Measurements from ENCODE around the gene SBK3. TPM values are rescaled to one million over a fixed set of nuclear protein-coding genes. Genes with fewer than 3 reads are reported as not detected.

The SBK3 gene
- total and polyA plus RNA-seq, 4 donors: 0.11 to 0.17 TPM; not detected in 2

DNA sequence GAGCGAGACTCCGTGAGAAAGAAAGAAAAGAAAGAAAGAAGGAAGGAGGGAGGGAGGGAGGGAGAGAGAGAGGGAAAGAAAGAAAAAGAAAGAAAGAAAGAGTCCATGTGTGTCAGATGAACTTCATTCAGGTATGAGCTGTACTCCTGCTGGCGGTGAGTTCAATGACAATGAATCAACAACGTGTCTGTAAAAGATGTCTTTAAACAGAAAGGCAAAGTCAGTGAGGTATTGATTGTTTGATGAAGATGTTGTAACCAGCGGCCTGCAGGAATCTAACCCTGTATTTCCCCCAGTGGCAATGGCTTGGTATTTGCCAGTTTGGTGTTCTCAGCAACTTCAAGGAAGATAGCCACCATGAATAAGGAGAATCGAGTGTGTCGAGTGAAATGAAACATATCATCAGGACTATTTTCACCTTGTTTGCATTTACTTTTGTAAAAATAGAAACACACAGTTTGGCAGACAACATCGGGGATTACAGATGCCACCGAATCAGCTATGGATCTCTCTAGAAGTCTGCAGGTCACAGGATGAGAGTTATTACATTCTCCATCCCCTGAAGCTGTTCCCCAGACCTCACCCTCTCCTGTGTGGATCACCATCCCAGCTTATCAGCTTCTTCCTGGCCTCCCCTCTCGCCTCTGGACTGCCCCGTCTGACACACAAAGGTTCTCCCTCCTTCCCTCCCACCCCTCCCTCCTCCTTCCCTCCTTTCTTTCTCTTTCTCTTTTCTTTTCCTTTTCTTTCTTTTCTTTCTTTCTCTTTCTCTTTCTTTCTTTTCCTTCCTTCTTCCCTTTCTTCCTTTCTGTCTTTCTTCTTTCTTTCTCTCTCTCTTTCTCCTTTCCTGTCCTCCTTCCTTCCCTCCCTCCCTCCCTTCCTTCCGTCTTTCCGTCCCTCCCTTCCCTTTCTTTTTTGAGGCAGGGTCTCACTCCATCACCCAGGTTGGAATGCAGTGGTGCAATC is 8.2 kb upstream of the SBK3 start:
- WGBS (ENCODE audit: insufficient coverage): 56% methylated on average over 13 of the region's 13 CpGs
- H3K9me3 ChIP-seq (ENCODE audit: control insufficient read depth, insufficient read depth, low read length): no peaks in the 10 kb centered on the region
- no peak overlapping the region for H3K27ac ChIP-seq (ENCODE audit: low read depth, low read length)
- no peaks in the 10 kb centered on the region for H3K36me3 ChIP-seq (ENCODE audit: control insufficient read depth, insufficient read depth, low read length)
- DNase-seq (ENCODE audit: low read depth in 4 of 6, low spot score in 6 of 6): no peak
- H3K27me3 ChIP-seq (ENCODE audit: control insufficient read depth, insufficient read depth, low read length): peaks cover 8% of the 10 kb centered on the region
- peaks cover 8% of the 10 kb centered on the region for H3K4me1 ChIP-seq (ENCODE audit: control insufficient read depth, insufficient read depth, low read length)
- H3K4me3 ChIP-seq (ENCODE audit: low read depth, low read length): no peak overlapping the region

DNA sequence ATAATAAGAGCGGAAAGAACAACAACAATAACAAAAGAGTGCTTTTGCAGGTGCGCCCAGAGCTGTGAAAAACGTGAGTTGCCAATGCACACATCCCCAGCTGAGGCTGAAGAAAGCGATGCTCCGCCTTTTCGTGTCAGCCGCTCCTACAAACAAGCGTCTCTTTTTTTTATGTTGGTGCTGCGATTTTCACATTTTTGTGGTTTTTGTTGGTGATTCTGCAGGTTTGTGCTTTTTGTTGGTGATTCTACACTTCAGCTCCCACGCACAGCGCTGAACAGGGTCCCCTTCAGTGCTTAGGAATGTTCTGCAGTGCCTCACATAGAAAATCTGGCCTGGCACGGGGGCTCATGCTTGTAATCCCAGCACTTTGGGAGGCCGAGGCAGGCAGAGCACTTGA is 7.3 kb upstream of the SBK3 start:
- DNase-seq (ENCODE audit: low read depth in 4 of 6, low spot score in 6 of 6): peak in 1 of 6 donors; percentile 14

DNA sequence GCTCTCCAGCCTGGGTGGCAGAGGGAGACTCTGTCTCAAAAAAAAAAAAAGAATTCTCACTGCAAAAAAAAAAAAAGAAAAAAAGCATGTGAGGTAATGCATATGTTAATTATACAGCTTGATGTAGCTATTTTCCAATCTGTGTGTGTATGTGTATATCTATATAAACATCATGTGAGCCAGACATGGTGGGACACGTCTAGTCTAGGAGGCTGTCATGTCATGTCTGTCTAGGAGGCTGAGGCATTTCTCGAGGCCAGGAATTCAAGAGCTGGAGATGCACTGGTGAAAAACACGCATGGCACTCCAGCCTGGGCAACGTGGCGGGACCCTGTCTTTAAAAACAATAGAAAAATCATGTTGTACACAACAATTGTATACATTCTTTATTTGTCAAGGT is 6.9 kb upstream of the SBK3 start:
- no peak overlapping the region for H3K27ac ChIP-seq (ENCODE audit: low read depth, low read length)
- no peak overlapping the region for H3K4me3 ChIP-seq (ENCODE audit: low read depth, low read length)
- peaks cover 8% of the 10 kb centered on the region for H3K27me3 ChIP-seq (ENCODE audit: control insufficient read depth, insufficient read depth, low read length)
- peaks cover 8% of the 10 kb centered on the region for H3K4me1 ChIP-seq (ENCODE audit: control insufficient read depth, insufficient read depth, low read length)
- 63% methylated on average over 2 of the region's 5 CpGs for WGBS (ENCODE audit: insufficient coverage)
- H3K9me3 ChIP-seq (ENCODE audit: control insufficient read depth, insufficient read depth, low read length): no peaks in the 10 kb centered on the region
- no peaks in the 10 kb centered on the region for H3K36me3 ChIP-seq (ENCODE audit: control insufficient read depth, insufficient read depth, low read length)
- DNase-seq (ENCODE audit: low read depth in 4 of 6, low spot score in 6 of 6): no peak

More for the DNA sequence above, 7.3 kb upstream of the SBK3 start:
- Histone ChIP-seq H3K4me1 (ENCODE audit: control insufficient read depth, insufficient read depth, low read length) (peaks cover 8% of the 10 kb centered on the region), H3K4me3 (ENCODE audit: low read depth, low read length) (no peak overlapping the region), H3K9me3 (ENCODE audit: control insufficient read depth, insufficient read depth, low read length) (no peaks in the 10 kb centered on the region), H3K36me3 (ENCODE audit: control insufficient read depth, insufficient read depth, low read length) (no peaks in the 10 kb centered on the region), H3K27ac (ENCODE audit: low read depth, low read length) (no peak overlapping the region), H3K27me3 (ENCODE audit: control insufficient read depth, insufficient read depth, low read length) (peaks cover 8% of the 10 kb centered on the region)
- 48% methylated on average over 7 of the region's 13 CpGs for WGBS (ENCODE audit: insufficient coverage)

DNA sequence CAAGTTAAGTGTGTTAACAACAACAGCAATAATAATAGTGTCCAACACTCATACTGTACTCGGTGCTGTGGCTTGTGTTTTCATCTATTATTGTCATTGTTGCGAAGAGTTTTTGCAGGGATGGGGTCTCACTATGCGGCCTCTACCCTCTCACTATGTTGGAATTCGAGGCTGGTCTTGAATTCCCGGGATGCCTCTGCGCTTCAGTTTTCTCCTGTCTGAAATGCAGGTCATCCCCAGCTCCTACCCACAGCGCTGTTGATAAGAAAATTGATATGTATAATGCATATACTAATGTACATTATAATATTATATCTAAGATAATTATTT is 4.9 kb upstream of the SBK3 start:
- H3K4me3 ChIP-seq (ENCODE audit: low read depth, low read length): no peak overlapping the region
- no peaks in the 10 kb centered on the region for H3K36me3 ChIP-seq (ENCODE audit: control insufficient read depth, insufficient read depth, low read length)
- H3K27me3 ChIP-seq (ENCODE audit: control insufficient read depth, insufficient read depth, low read length): peaks cover 8% of the 10 kb centered on the region
- H3K9me3 ChIP-seq (ENCODE audit: control insufficient read depth, insufficient read depth, low read length): no peaks in the 10 kb centered on the region
- peaks cover 8% of the 10 kb centered on the region for H3K4me1 ChIP-seq (ENCODE audit: control insufficient read depth, insufficient read depth, low read length)
- no peak for DNase-seq (ENCODE audit: low read depth in 4 of 6, low spot score in 6 of 6)
- no CpG with 5 or more reads among the region's 7 CpGs for WGBS (ENCODE audit: insufficient coverage)
- no peak overlapping the region for H3K27ac ChIP-seq (ENCODE audit: low read depth, low read length)

DNA sequence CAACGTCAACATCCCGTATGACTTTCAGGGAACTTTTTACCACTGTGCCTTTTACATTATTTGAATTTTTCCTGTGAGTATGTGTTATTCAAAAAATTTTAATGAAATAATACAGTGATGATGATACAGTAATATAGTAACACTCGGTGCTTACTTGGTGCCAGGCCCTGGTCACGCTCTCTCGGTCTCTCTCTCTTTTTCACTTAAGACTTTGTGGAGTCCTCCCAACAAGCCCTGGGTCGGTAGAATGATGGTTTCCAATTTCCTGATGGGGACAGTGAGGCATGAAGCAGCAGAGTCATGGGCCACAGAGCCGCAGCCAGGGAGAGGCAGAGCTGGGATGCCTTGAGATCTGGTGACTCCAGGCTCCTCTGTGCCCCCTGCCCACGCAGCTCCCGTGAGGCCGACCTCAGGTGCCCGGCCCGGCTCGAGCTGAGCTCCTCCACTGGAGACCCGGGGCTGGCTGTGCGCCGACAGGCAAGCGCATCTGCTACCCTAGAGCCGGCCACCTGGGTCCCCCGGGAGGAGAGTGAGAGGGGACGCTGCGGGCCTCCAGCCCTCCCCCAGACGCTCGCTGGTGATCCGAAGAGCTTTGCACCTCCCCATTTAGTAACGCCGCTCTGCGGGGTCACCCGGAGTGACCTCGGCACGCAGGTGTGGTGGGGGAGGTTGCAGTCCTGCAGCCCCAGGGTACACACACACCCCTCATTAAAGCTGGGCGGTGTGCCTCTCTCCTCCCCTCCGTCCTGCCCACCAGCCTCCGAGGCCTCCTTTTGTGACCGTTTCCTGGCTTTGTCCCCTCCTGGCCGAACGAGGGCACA is 4.4 kb upstream of the SBK3 start:
- Histone ChIP-seq H3K9me3 (ENCODE audit: control insufficient read depth, insufficient read depth, low read length) (no peaks in the 10 kb centered on the region), H3K27me3 (ENCODE audit: control insufficient read depth, insufficient read depth, low read length) (peaks cover 8% of the 10 kb centered on the region), H3K27ac (ENCODE audit: low read depth, low read length) (no peak overlapping the region), H3K4me1 (ENCODE audit: control insufficient read depth, insufficient read depth, low read length) (peaks cover 8% of the 10 kb centered on the region), H3K4me3 (ENCODE audit: low read depth, low read length) (no peak overlapping the region), H3K36me3 (ENCODE audit: control insufficient read depth, insufficient read depth, low read length) (no peaks in the 10 kb centered on the region)
- DNase-seq (ENCODE audit: low read depth in 4 of 6, low spot score in 6 of 6): peak in 2 of 6 donors; percentile 1 to 30
- WGBS (ENCODE audit: insufficient coverage): 10% methylated on average over 20 of the region's 36 CpGs

DNA sequence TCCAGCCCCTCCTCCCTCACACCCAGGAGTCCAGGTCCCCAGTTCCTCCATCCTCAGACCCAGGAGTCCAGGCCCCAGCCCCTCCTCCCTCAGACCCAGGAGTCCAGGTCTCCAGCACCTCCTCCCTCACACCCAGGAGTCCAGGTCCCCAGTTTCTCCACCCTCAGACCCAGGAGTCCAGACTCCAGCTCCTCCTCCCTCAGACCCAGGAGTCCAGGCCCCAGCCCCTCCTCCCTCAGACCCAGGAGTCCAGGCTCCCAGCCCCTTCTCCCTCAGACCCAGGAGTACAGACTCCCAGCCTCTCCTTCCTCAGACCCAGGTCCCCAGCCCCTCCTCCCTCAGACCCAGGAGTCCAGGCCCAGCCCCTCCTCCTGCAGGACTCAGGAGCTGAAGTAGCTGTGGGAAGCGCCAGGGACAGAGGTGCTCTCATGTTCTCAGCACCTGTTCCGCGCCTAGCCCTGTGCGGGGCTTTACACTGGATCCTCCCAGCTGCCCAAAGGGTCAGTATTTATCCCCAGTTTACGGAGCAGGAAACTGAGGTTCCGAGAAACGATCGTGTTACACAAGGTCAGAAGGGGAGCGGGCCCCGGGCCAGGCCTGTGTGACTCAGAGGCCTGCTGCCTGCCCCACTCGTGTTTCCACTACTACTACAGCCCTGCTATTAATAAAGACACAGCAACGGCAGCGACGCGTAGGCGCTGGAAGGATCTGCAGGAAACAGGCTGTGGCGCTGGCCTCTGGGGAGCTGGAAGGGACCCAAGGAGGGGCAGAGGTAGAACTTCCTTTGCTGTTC is 1.7 kb upstream of the SBK3 start:
- Histone ChIP-seq H3K27me3 (ENCODE audit: control insufficient read depth, insufficient read depth, low read length) (peaks cover 8% of the 10 kb centered on the region), H3K9me3 (ENCODE audit: control insufficient read depth, insufficient read depth, low read length) (no peaks in the 10 kb centered on the region), H3K4me3 (ENCODE audit: low read depth, low read length) (no peak overlapping the region), H3K4me1 (ENCODE audit: control insufficient read depth, insufficient read depth, low read length) (peaks cover 8% of the 10 kb centered on the region), H3K36me3 (ENCODE audit: control insufficient read depth, insufficient read depth, low read length) (no peaks in the 10 kb centered on the region), H3K27ac (ENCODE audit: low read depth, low read length) (no peak overlapping the region)
- no peak for DNase-seq (ENCODE audit: low read depth in 4 of 6, low spot score in 6 of 6)
- WGBS (ENCODE audit: insufficient coverage): 76% methylated on average over 16 of the region's 17 CpGs

DNA sequence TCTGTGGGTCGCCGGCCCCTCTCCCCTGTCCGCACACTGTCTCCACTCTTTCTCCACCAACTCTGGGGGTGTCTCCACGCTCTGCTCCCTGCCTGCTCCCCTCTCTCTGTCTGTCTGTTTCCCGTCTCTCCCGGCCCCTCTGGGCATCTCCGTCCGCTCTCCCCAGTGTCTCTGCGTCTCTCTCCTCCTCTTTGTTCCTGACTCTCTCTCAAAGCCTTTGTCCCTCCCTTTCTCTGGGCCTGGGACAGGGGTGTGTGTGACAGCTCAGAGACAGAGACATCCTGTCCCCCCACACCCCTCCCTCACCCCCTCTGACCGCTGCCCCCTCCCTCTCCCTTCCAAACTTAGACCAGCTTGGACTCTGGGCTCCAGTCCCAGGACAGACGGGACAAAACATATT is 668 bp upstream of the SBK3 start:
- Histone ChIP-seq H3K9me3 (ENCODE audit: control insufficient read depth, insufficient read depth, low read length) (no peaks in the 10 kb centered on the region), H3K4me1 (ENCODE audit: control insufficient read depth, insufficient read depth, low read length) (peaks cover 8% of the 10 kb centered on the region), H3K27me3 (ENCODE audit: control insufficient read depth, insufficient read depth, low read length) (peaks cover 8% of the 10 kb centered on the region), H3K27ac (ENCODE audit: low read depth, low read length) (no peak overlapping the region), H3K4me3 (ENCODE audit: low read depth, low read length) (no peak overlapping the region), H3K36me3 (ENCODE audit: control insufficient read depth, insufficient read depth, low read length) (no peaks in the 10 kb centered on the region)
- WGBS (ENCODE audit: insufficient coverage): 56% methylated on average over 9 of the region's 11 CpGs
- no peak for DNase-seq (ENCODE audit: low read depth in 4 of 6, low spot score in 6 of 6)

DNA sequence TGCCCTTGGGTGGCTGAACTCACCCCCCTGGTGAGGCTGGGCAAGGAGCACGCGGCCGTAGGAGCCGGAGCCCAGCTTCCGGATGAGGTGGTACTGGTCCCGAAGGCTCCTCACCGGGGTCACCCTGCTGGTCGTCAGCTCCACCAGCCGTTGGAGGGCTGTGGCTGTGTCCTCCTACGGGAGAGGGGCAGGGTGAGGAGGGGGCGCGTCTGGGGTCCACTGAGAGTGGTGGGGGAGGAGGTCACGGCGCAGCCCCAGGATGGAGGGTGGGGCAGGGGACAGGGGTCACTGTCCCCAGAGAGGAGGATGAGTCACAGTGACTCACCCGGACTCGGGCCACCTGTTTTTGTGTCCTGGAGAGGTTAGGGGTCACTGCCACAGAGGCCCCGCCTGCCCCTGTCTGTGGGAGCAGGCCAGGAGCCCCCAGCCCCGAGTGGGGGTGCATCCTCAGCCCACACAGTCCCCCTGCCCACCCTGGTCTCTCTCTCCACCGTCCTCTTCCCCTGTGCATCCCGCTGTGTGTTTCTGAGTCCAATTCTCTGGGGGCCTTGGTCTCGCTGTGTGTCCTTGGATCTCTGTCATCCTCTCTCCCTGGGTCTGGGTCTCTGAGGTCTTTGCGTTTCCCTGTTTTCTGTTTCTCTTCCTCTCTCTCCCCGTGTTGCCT is 435 bp downstream of the SBK3 start:
- peaks cover 5% of the 10 kb centered on the region for H3K27me3 ChIP-seq (ENCODE audit: control insufficient read depth, insufficient read depth, low read length)
- H3K27ac ChIP-seq (ENCODE audit: low read depth, low read length): no peak overlapping the region
- no peaks in the 10 kb centered on the region for H3K9me3 ChIP-seq (ENCODE audit: control insufficient read depth, insufficient read depth, low read length)
- peaks cover 5% of the 10 kb centered on the region for H3K4me1 ChIP-seq (ENCODE audit: control insufficient read depth, insufficient read depth, low read length)
- no peak for DNase-seq (ENCODE audit: low read depth in 4 of 6, low spot score in 6 of 6)
- H3K4me3 ChIP-seq (ENCODE audit: low read depth, low read length): no peak overlapping the region
- WGBS (ENCODE audit: insufficient coverage): 71% methylated on average over 23 of the region's 23 CpGs
- no peaks in the 10 kb centered on the region for H3K36me3 ChIP-seq (ENCODE audit: control insufficient read depth, insufficient read depth, low read length)

DNA sequence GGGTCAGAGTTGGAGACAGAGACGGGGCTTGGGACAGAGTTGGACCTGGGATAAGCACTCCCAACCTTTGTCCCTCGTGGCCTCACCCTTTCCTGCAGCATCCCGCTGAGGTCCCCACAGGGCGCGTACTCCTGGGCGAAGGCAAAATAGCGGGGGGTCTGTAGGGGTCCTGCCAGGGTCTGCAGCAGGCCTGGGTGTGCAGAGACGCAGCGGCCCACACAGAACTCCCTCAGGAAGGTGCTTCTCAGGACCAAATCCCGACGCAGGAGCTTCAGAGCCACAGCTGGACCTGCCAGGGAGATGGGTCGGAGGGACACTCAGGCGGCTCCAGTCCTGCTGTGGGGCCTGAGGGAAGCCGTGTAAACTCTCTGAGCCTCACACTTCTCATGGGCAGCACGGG is 1.3 kb downstream of the SBK3 start:
- DNase-seq (ENCODE audit: low read depth in 4 of 6, low spot score in 6 of 6): no peak
- H3K27ac ChIP-seq (ENCODE audit: low read depth, low read length): no peak overlapping the region
- no peaks in the 10 kb centered on the region for H3K4me1 ChIP-seq (ENCODE audit: control insufficient read depth, insufficient read depth, low read length)
- no peaks in the 10 kb centered on the region for H3K27me3 ChIP-seq (ENCODE audit: control insufficient read depth, insufficient read depth, low read length)
- 87% methylated on average over 14 of the region's 15 CpGs for WGBS (ENCODE audit: insufficient coverage)
- no peaks in the 10 kb centered on the region for H3K9me3 ChIP-seq (ENCODE audit: control insufficient read depth, insufficient read depth, low read length)
- H3K4me3 ChIP-seq (ENCODE audit: low read depth, low read length): no peak overlapping the region
- no peaks in the 10 kb centered on the region for H3K36me3 ChIP-seq (ENCODE audit: control insufficient read depth, insufficient read depth, low read length)

Data from spinal cord (tissue), 10 donors.